Thyroid gland (tissue), 4 donors: Measurements from ENCODE around the gene ICE1.

ENCODE experiments used
- POLR2A ChIP-seq, 2 donors: fragments of 450-650 bp; IDR thresholded peaks; one replicate each; pipeline ENCODE4 v1.6.1; 2017; ENCODE audit warnings: antibody characterized with exemption in 2 of 2, mild to moderate bottlenecking in 2 of 2, moderate library complexity in 1 of 2
- TF ChIP-seq, protein P1 (sequence below), 6 experiments: fragments of 200-600 bp in 3 of 6; fragments of 450-650 bp in 3 of 6; sonication (generic) in 3 of 6; IDR thresholded peaks; one replicate each; pipeline ENCODE4 v1.5.1; 2016 to 2019; ENCODE audit warnings: antibody characterized with exemption in 6 of 6, mild to moderate bottlenecking in 2 of 6, inconsistent platforms in 1 of 6, moderate library complexity in 1 of 6

DNA sequence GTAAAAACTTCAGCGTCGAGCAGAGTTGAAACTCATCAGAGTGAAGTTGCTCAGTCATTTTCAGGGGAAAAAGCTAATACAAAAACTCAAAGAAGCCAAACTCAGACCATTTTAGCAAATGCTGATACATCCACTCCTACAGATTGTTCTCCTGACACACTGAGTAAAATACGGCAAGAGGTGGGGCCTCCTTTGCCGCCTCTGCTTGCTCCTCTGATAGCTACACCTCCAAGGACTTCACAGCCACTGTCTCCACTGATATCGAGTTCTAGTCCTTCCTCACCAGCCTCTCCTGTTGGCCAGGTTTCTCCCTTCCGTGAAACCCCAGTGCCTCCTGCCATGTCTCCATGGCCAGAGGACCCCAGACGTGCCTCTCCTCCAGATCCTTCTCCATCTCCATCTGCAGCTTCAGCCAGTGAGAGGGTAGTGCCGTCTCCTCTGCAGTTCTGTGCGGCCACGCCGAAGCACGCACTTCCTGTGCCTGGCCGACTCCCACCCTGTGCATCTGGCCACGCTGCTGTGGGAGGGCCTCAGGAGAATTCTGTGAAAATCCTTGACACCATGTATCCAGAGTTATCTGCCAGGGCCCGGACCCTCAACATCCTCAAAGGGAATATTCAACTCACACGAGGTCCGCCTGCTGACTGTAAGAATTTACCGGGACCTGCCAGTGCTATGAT lies 41.7 kb downstream of the ICE1 start:
- TF ChIP-seq, protein P1, sequence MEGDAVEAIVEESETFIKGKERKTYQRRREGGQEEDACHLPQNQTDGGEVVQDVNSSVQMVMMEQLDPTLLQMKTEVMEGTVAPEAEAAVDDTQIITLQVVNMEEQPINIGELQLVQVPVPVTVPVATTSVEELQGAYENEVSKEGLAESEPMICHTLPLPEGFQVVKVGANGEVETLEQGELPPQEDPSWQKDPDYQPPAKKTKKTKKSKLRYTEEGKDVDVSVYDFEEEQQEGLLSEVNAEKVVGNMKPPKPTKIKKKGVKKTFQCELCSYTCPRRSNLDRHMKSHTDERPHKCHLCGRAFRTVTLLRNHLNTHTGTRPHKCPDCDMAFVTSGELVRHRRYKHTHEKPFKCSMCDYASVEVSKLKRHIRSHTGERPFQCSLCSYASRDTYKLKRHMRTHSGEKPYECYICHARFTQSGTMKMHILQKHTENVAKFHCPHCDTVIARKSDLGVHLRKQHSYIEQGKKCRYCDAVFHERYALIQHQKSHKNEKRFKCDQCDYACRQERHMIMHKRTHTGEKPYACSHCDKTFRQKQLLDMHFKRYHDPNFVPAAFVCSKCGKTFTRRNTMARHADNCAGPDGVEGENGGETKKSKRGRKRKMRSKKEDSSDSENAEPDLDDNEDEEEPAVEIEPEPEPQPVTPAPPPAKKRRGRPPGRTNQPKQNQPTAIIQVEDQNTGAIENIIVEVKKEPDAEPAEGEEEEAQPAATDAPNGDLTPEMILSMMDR (IDR thresholded peaks at IDR 0.05): no peak
- TF ChIP-seq POLR2A (IDR thresholded peaks at IDR 0.05): no peak
